Lower lobe of right lung (tissue), 2 donors: Measurements from ENCODE around the gene MYL1. TPM values are rescaled to one million over a fixed set of nuclear protein-coding genes. Genes with fewer than 3 reads are reported as not detected.

Source experiments
- ATAC-seq, 2 donors: fragments of 200-7000 bp; cut with Tn5 transposase; one replicate each; pipeline ENCODE4 v1.9.1; 2020 to 2022; ENCODE audit warnings: mild to moderate bottlenecking in 2 of 2, moderate library complexity in 2 of 2
- DNase-seq: peaks from one replicate; pipeline ENCODE4 v3.0.0-alpha.2; 2020
- H3K27ac ChIP-seq: fragments of 200-600 bp; one replicate; pipeline ENCODE4 v1.8.0; 2022
- H3K27me3 ChIP-seq: fragments of 200-600 bp; one replicate; pipeline ENCODE4 v1.8.0; 2022; ENCODE audit warnings: low read depth
- H3K36me3 ChIP-seq: fragments of 200-600 bp; one replicate; pipeline ENCODE4 v1.8.0; 2022; ENCODE audit warnings: mild to moderate bottlenecking
- H3K4me1 ChIP-seq: fragments of 200-600 bp; one replicate; pipeline ENCODE4 v1.8.0; 2022
- H3K4me3 ChIP-seq: fragments of 200-600 bp; one replicate; pipeline ENCODE4 v1.8.0; 2022; ENCODE audit warnings: mild to moderate bottlenecking
- H3K9me3 ChIP-seq: fragments of 200-600 bp; one replicate; pipeline ENCODE4 v1.8.0; 2022
- intact Hi-C: fragments of 100-400 bp; cut with DNase I; formaldehyde crosslinking; loops from one replicate; pipeline ENCODE4 v1.11.0; 2022
- total RNA-seq: library from RNA; stranded (reverse); fragmentation: NEBNext Ultra II Directional; extraction: Animal tissue kit (Norgen Biotek cat#: 25700); gene quantifications from one replicate; pipeline ENCODE4 v1.2.1, GENCODE V29; 2021
- TF ChIP-seq, protein P1 (sequence below): fragments of 200-600 bp; IDR thresholded peaks from one replicate; pipeline ENCODE4 v1.8.0; 2022; ENCODE audit warnings: antibody characterized with exemption, mild to moderate bottlenecking
- donor health status: DM: no; HTN: yes; CAD: no; lungs with severe emphysema.

MYL1 gene
- total RNA-seq, 1 donor from 2014 or later: not detected

DNA sequence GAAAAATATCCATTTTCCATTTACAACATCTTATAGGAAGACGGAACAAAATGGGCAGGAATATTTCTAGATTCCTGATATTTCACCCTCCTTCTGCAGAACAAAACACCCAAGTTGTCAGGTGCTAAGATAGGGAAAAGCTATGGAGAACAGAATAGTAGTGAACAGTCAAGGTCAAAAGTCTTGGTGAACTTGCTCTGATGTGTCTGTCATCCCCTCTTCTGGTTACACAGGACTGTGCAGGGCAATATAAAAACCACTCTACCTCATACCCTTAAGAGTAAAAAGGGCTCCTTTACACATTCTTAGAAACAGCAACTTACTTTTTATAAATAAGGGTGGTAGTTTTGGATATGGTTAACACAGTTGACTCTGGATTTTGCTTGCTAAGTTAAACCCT, 4.4 kb downstream of the MYL1 start:
- ATAC-seq: no peak
- TF ChIP-seq, protein P1, sequence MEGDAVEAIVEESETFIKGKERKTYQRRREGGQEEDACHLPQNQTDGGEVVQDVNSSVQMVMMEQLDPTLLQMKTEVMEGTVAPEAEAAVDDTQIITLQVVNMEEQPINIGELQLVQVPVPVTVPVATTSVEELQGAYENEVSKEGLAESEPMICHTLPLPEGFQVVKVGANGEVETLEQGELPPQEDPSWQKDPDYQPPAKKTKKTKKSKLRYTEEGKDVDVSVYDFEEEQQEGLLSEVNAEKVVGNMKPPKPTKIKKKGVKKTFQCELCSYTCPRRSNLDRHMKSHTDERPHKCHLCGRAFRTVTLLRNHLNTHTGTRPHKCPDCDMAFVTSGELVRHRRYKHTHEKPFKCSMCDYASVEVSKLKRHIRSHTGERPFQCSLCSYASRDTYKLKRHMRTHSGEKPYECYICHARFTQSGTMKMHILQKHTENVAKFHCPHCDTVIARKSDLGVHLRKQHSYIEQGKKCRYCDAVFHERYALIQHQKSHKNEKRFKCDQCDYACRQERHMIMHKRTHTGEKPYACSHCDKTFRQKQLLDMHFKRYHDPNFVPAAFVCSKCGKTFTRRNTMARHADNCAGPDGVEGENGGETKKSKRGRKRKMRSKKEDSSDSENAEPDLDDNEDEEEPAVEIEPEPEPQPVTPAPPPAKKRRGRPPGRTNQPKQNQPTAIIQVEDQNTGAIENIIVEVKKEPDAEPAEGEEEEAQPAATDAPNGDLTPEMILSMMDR: no peak
- no peaks in the 10 kb centered on the region for H3K4me1 ChIP-seq

DNA sequence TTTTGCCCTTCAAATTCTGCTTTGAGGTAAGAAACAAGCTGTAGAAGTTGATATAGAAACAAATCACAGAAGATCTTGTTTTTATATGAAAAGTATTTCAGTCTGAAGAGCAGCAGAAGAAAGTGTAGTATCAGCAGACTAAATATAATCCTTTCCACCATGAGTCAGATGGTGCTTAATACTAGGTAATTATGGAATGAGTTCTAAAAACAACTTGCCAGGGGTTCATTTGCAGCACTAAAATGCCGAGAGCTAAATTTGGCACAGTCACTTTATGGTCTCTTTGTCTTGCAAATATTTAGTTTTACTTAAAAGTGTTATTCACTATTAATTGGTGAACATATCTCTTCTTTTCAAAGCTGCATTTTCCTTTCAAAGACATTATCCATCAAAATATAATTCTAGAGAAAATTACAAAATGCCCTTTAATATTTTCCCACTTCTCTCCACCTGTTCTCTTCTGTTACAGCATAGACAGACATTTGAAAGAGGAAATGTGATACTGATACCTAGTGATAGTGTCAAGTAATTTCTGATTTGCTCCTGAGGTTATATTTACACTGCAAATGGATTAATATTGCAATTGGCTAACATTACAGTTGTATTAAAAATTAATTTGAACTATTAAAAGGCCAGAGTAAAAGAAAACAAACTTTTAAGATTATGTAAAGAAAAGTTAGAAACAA, 5.3 kb downstream of the MYL1 start:
- Histone ChIP-seq H3K4me1 (no peaks in the 10 kb centered on the region), H3K36me3 (no peaks in the 10 kb centered on the region), H3K4me3 (no peak overlapping the region), H3K27me3 (no peaks in the 10 kb centered on the region), H3K9me3 (no peaks in the 10 kb centered on the region), H3K27ac (no peak overlapping the region)
- intact Hi-C loops: no loop called here
- DNase-seq: no peak
- ATAC-seq: no peak
- TF ChIP-seq, protein P1: no peak

More for the DNA sequence above, 4.4 kb downstream of the MYL1 start:
- H3K36me3 ChIP-seq: no peaks in the 10 kb centered on the region
- H3K4me3 ChIP-seq: no peak overlapping the region
- no peak for DNase-seq
- H3K27ac ChIP-seq: no peak overlapping the region
- intact Hi-C loops: no loop called here
- no peaks in the 10 kb centered on the region for H3K9me3 ChIP-seq
- no peaks in the 10 kb centered on the region for H3K27me3 ChIP-seq

DNA sequence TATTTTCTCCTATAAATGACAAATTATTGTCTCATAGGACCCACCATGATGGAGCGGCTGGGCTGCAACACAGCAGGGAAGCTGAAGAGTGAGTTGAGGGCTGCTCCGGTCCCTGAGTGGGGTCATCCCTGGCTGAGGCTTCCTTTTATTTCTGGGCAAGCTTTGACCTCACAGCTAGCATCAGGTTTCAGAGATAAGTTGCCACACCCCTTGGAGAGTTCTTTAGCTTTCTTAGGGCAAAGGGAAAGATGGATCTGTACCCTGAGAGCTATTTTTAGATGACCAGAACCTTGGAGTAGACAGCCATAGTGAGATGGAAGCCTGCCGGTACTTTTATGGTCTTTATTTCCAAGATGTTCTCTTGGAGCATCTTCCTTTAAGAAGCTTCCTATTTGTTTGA, 11.5 kb downstream of the MYL1 start:
- no peak overlapping the region for H3K4me3 ChIP-seq

DNA sequence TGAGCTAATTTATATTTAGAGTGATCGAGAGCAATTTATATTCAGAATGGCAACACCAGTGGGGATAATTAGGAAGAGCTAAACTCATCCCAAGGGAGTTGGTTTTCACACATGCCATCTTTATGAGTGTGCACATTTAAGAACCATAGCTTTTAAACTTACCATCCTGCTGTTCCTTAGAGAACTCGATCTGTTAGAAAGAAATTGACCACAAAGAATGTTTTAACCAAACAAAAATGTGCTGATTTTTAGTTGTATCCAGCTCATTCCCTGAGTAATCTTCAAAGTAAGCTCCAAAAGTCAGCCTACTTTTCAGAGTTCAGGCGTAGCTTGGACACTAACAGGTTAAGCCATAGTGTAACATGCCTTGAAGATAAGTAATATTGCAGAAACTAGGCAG, 12.6 kb downstream of the MYL1 start:
- ATAC-seq: no peak

More for the DNA sequence above, 11.5 kb downstream of the MYL1 start:
- no peak for DNase-seq
- Histone ChIP-seq H3K27ac (no peak overlapping the region), H3K4me1 (no peaks in the 10 kb centered on the region), H3K27me3 (no peaks in the 10 kb centered on the region), H3K9me3 (no peaks in the 10 kb centered on the region), H3K36me3 (no peaks in the 10 kb centered on the region)
- intact Hi-C loops: no loop called here
- no peak for ATAC-seq
- TF ChIP-seq, protein P1: no peak

DNA sequence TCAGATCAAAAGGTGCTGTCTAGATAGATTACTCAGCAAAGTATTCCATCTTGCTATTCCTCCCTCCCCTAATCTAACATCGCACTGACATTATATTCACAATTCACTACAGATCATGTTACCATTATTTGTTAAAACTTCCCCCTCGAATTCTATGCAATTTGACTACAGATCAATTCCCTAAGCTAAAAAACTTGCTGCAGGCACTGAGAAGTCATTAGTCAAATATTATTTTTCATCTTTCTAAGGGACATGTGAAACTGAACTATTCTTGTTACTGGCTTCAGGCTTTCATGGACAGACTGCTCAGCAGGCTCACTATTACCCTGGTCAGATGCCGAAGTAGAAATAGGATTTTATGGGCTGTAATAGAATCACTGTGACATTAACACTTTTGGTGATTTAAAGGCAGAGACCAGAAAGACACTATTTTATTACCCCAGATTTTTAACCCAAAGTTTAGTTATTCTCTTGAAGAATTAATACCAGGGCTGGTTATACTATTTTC, 15.1 kb downstream of the MYL1 start:
- no peak overlapping the region for H3K4me3 ChIP-seq
- no peaks in the 10 kb centered on the region for H3K9me3 ChIP-seq
- intact Hi-C loops: no loop called here
- no peaks in the 10 kb centered on the region for H3K27me3 ChIP-seq
- H3K36me3 ChIP-seq: no peaks in the 10 kb centered on the region
- H3K4me1 ChIP-seq: no peaks in the 10 kb centered on the region
- DNase-seq (no peak), ATAC-seq (no peak)
- no peak overlapping the region for H3K27ac ChIP-seq
- TF ChIP-seq, protein P1: no peak

More for the DNA sequence above, 12.6 kb downstream of the MYL1 start:
- intact Hi-C loops: no loop called here
- Histone ChIP-seq H3K27ac (no peak overlapping the region), H3K9me3 (no peaks in the 10 kb centered on the region), H3K4me3 (no peak overlapping the region), H3K36me3 (no peaks in the 10 kb centered on the region), H3K4me1 (no peaks in the 10 kb centered on the region), H3K27me3 (no peaks in the 10 kb centered on the region)
- no peak for DNase-seq
- TF ChIP-seq, protein P1: no peak
